ENCODE results near the gene EIF3K.

The EIF3K gene

DNA sequence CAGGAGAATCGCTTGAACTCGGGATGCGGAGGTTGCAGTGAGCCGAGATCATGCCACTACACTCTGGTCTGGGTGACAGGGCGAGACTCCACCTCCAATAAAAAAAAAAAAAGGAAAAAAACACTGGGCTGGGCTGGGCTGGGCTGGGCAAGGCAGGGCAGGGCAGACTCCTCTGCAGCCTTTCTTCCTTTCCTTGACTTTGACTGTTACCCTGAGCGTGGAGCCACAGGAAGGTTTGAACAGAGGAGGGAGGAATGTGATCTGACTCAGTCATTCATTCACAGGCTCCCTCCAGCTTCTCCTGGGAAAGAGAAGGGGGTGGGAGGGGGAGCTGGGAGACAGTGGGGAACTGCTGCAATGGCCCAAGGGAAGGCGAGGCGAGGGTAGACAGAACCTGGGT lies 25.7 kb downstream of the EIF3K start:
- no peak for ATAC-seq
- TF ChIP-seq CSRNP3 (CRISPR knock-in tag; IDR thresholded peaks at IDR 0.05), result no peak
- TF ChIP-seq TCF4 (CRISPR knock-in tag; IDR thresholded peaks at IDR 0.05; ENCODE audit: borderline replicate concordance), result no peak
- TF ChIP-seq CREB5 (CRISPR knock-in tag; IDR thresholded peaks at IDR 0.05; ENCODE audit: low read depth), result no peak
- TF ChIP-seq TOX (CRISPR knock-in tag; IDR thresholded peaks at IDR 0.05; ENCODE audit: borderline replicate concordance), result no peak
- TF ChIP-seq ZNF565 (CRISPR knock-in tag; conservative IDR thresholded peaks at IDR 0.05; ENCODE audit: low read depth), result no peak

DNA sequence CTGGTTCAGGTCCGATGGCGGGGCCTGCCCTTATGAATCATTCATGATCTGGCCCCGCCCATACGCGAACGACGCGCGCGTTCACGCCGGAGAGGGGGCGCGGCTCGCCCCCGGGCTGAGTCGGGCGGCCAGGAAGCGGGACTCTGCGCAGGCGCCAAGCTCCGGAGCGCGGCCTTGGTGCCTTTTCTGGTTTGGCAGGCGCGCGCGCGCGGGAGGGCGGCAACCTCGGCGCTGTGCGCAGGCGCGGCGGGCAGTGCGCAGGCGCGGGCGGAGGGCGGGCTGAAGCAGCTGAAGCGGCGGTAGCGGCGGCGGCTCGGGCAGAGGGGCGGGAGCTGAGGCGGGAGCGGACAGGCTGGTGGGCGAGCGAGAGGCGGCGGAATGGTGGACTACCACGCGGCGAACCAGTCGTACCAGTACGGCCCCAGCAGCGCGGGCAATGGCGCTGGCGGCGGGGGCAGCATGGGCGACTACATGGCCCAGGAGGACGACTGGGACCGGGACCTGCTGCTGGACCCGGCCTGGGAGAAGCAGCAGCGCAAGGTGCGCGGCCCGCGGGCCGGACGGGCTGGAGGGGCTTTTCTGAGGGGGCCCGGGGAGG lies 28.5 kb downstream of the EIF3K start, which contains the start of gene ACTN4:
Gene ACTN4, plus strand, starts transcription at position 282 of the 598 bp plus-strand sequence. Its CDS starts 97 bp downstream, at position 379.
- peak; percentile 69 for ATAC-seq
- TF ChIP-seq ZNF565 (CRISPR knock-in tag; conservative IDR thresholded peaks at IDR 0.05; ENCODE audit: low read depth) (no peak), ZNF8 (CRISPR knock-in tag; IDR thresholded peaks at IDR 0.05) (no peak), ESRRG (CRISPR knock-in tag; IDR thresholded peaks at IDR 0.05) (no peak), CSRNP3 (CRISPR knock-in tag; IDR thresholded peaks at IDR 0.05) (0 out of 2 replicates have a peak, but pooled peaks have one; percentile 22), GLIS3 (CRISPR knock-in tag; IDR thresholded peaks at IDR 0.05) (peak; percentile 92; the same call in 1 of the 2 replicates), CSDC2 (CRISPR knock-in tag; IDR thresholded peaks at IDR 0.05) (no peak), TOX (CRISPR knock-in tag; IDR thresholded peaks at IDR 0.05; ENCODE audit: borderline replicate concordance) (0 out of 2 replicates have a peak, but pooled peaks have one; percentile 19), TSHZ2 (CRISPR knock-in tag; IDR thresholded peaks at IDR 0.05) (no peak; the same call in 1 of the 2 replicates), ARNTL (CRISPR knock-in tag; IDR thresholded peaks at IDR 0.05; ENCODE audit: borderline replicate concordance, low read depth) (no peak), ZC3H10 (CRISPR knock-in tag; IDR thresholded peaks at IDR 0.05) (peak; percentile 81; the same call in 1 of the 2 replicates), PPARA (CRISPR knock-in tag; IDR thresholded peaks at IDR 0.05; ENCODE audit: borderline replicate concordance) (no peak), SNAI2 (CRISPR knock-in tag; IDR thresholded peaks at IDR 0.05) (0 out of 2 replicates have a peak, but pooled peaks have one; percentile 25), RARB (CRISPR knock-in tag; IDR thresholded peaks at IDR 0.05) (peak; percentile 18; the same call in 1 of the 2 replicates), ZFP30 (CRISPR knock-in tag; IDR thresholded peaks at IDR 0.05) (no peak), CREB5 (CRISPR knock-in tag; IDR thresholded peaks at IDR 0.05; ENCODE audit: low read depth) (no peak)
- TF ChIP-seq, protein P1, sequence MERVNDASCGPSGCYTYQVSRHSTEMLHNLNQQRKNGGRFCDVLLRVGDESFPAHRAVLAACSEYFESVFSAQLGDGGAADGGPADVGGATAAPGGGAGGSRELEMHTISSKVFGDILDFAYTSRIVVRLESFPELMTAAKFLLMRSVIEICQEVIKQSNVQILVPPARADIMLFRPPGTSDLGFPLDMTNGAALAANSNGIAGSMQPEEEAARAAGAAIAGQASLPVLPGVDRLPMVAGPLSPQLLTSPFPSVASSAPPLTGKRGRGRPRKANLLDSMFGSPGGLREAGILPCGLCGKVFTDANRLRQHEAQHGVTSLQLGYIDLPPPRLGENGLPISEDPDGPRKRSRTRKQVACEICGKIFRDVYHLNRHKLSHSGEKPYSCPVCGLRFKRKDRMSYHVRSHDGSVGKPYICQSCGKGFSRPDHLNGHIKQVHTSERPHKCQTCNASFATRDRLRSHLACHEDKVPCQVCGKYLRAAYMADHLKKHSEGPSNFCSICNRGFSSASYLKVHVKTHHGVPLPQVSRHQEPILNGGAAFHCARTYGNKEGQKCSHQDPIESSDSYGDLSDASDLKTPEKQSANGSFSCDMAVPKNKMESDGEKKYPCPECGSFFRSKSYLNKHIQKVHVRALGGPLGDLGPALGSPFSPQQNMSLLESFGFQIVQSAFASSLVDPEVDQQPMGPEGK (CRISPR knock-in tag; IDR thresholded peaks at IDR 0.05; ENCODE audit: borderline replicate concordance), result no peak

Data from SK-N-SH treated with all-trans-retinoic acid at 6 μM for 48 hours (cell line).